ENCODE measurements around the gene DIO3.

DIO3 gene

DNA sequence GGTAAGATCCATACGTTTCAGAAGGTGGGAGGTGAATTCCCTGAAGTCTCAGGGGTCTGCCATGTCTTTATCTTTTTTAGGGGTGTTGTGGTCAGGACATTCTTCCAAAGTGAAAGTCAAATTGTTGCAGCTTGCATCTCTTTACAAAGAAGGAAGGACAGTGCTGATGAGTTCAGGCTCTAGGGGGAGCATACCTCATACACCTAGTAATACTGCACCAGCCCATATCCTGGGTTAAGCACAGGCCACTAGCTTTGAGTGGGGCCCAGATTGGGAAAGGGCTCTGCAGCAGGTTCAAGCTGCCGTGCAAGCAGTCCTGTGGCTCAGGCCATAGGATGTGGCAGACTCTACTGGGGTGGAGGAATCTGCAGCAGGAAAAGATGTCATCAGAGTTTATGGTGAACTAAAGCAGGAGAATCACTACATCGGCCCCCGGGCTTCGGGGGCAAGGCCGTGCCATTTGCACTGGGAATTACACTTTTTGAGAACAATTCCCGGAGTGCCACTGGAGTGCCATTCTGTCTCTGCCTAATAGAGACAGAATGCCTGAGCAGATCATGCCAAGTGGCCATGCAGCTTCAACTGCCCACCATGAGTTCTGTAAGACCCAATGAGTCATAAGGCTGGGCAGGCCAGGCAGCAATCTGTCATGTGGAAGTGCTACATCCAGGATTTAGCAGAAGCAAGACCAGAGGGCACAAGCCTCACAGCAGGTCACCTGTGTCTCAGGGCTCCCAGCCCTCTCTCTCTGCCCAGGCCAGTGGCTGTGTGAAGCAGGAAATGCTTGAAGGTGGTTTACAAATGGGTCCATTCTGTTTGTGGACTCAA lies 32.3 kb downstream of the DIO3 start:
- FAIRE-seq (no peak), DNase-seq (ENCODE audit: insufficient read length, low spot score) (no peak)
- TF ChIP-seq POU2F2 (IDR thresholded peaks at IDR 0.05; ENCODE audit: low read depth, low read length) (no peak), PAX5 (IDR thresholded peaks at IDR 0.05; ENCODE audit: insufficient read depth, low read length, severe bottlenecking) (no peak), TAF1 (IDR thresholded peaks at IDR 0.05; ENCODE audit: low read depth, low read length) (no peak), POLR2A (IDR thresholded peaks at IDR 0.05; ENCODE audit: low read depth, low read length) (no peak), SPI1 (IDR thresholded peaks at IDR 0.05; ENCODE audit: low read depth, low read length) (no peak), POLR2AphosphoS5 (IDR thresholded peaks at IDR 0.05; ENCODE audit: low read depth, low read length) (no peak)

DNA sequence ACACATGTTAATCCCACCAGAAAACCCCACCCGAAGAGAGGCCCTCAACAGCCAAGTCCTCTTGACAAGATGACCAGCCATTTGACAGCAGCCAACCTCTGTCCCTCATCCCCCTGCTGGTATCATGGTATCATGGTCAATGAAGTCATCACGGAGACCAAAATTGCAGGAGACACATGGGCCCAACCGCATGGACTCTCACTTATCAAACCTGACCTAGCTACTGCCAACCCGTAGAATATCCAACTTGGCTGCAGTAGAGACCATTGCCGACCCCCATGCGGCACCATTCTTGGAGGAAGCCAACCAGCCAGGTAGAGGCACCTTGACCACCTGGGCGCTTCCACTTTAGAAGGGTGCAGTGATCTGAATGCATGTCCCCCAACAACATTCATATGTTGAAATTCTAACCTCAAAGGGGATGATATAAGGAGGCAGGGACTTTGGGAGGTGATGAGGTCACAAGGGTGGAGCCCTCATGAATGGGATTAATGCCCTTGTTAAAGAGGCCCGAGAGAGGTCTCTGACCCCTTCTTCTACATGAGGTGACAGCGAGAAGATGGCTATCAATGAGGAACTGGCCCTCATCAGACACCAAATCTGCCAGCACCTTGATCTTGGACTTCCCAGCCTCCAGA lies 33.3 kb downstream of the DIO3 start:
- TF ChIP-seq POLR2AphosphoS5 (IDR thresholded peaks at IDR 0.05; ENCODE audit: low read depth, low read length) = no peak
- TF ChIP-seq POLR2A (IDR thresholded peaks at IDR 0.05; ENCODE audit: low read depth, low read length) = no peak
- no peak for TF ChIP-seq POU2F2 (IDR thresholded peaks at IDR 0.05; ENCODE audit: low read depth, low read length)
- TF ChIP-seq PAX5 (IDR thresholded peaks at IDR 0.05; ENCODE audit: insufficient read depth, low read length, severe bottlenecking) = no peak
- TF ChIP-seq TAF1 (IDR thresholded peaks at IDR 0.05; ENCODE audit: low read depth, low read length) = no peak
- no peak for TF ChIP-seq SPI1 (IDR thresholded peaks at IDR 0.05; ENCODE audit: low read depth, low read length)
- no peak for DNase-seq (ENCODE audit: insufficient read length, low spot score)
- no peak for FAIRE-seq

DNA sequence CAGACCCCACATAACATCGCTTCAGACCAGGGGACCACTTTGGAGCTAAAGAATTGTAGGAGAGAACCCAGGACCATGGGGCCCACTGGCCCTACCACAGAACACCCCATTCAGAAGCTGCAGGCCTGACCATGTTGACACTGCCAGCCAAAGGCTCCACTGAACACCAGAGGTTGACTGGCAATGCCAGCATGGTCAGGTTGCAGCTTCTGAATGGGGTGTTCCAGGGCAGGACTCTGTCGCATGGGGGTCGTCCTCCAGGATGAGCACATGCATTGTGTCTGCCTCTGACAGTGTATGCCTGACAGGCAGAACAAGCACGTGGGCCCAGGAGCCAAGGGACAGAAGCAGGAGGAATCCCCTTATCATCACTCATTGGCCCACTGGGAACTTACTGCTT lies 34.1 kb downstream of the DIO3 start:
- FAIRE-seq (no peak), DNase-seq (ENCODE audit: insufficient read length, low spot score) (no peak)
- TF ChIP-seq POLR2AphosphoS5 (IDR thresholded peaks at IDR 0.05; ENCODE audit: low read depth, low read length) (no peak), POLR2A (IDR thresholded peaks at IDR 0.05; ENCODE audit: low read depth, low read length) (no peak), PAX5 (IDR thresholded peaks at IDR 0.05; ENCODE audit: insufficient read depth, low read length, severe bottlenecking) (no peak), POU2F2 (IDR thresholded peaks at IDR 0.05; ENCODE audit: low read depth, low read length) (no peak), TAF1 (IDR thresholded peaks at IDR 0.05; ENCODE audit: low read depth, low read length) (no peak), SPI1 (IDR thresholded peaks at IDR 0.05; ENCODE audit: low read depth, low read length) (no peak)

DNA sequence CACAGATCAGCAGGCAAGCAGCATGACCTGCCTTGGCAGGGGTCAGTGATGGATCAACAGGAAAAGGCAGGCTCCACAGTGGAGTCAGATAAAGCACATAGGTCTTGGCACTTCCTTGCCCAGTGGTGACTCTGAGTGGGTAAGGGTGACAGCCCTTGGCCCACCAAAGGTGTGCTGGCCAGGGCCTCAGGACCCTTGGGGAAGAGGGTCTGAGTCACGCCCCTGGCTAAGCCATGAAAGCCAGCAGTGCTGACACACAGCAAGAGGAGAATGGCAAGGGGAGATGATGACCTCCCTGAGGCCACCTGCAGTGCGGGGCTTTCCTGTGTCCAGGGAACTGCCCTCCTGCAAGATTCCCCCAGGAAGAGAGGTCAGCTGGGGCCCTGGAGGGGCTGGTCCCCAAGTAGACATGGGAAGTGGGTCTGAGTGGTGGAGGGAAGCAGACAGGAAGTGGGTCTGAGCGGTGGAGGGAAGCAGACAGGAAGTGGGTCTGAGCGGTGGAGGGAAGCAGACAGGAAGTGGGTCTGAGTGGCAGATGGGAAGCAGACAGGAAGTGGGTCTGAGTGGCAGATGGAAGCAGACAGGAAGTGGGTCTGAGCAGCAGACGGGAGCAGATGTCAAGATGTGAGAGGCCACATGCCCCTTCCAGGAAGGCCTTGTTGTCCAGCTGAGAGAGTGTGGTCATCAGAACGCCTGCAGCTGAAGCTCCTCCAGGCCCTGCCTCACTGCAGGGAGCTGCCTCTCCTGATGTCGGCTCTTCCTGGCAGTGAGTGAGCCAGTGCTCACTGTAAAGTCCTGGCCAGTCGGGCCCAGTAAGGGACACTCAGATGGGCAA lies 34.8 kb downstream of the DIO3 start:
- TF ChIP-seq POLR2AphosphoS5 (IDR thresholded peaks at IDR 0.05; ENCODE audit: low read depth, low read length) = no peak
- no peak for TF ChIP-seq TAF1 (IDR thresholded peaks at IDR 0.05; ENCODE audit: low read depth, low read length)
- no peak for TF ChIP-seq PAX5 (IDR thresholded peaks at IDR 0.05; ENCODE audit: insufficient read depth, low read length, severe bottlenecking)
- no peak for TF ChIP-seq SPI1 (IDR thresholded peaks at IDR 0.05; ENCODE audit: low read depth, low read length)
- no peak for TF ChIP-seq POU2F2 (IDR thresholded peaks at IDR 0.05; ENCODE audit: low read depth, low read length)
- no peak for TF ChIP-seq POLR2A (IDR thresholded peaks at IDR 0.05; ENCODE audit: low read depth, low read length)
- DNase-seq (ENCODE audit: insufficient read length, low spot score) (peak; percentile 4), FAIRE-seq (peak; percentile 62)

DNA sequence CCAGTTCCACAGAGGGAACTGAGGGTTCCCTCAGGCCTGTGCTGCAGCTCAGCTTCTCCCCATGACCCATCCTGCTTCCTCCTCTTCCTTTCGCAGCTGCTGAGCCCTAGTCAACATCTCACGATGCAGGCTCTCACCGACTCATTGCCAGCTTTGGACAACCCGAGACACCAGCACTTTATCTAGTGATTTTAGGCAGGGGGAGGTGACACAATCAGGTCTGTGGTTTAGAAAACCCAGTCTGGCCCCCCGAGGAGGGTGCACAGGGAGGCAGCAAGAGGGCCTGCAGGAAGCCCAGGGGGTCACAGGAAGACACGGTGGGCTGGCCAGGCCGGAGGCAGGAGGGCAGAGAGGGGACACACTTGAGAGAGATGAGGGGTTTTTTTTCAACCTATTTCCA lies 35.4 kb downstream of the DIO3 start:
- DNase-seq (ENCODE audit: insufficient read length, low spot score) (no peak), FAIRE-seq (no peak)
- TF ChIP-seq TAF1 (IDR thresholded peaks at IDR 0.05; ENCODE audit: low read depth, low read length) (no peak), SPI1 (IDR thresholded peaks at IDR 0.05; ENCODE audit: low read depth, low read length) (no peak), POLR2AphosphoS5 (IDR thresholded peaks at IDR 0.05; ENCODE audit: low read depth, low read length) (no peak), POLR2A (IDR thresholded peaks at IDR 0.05; ENCODE audit: low read depth, low read length) (no peak), PAX5 (IDR thresholded peaks at IDR 0.05; ENCODE audit: insufficient read depth, low read length, severe bottlenecking) (no peak), POU2F2 (IDR thresholded peaks at IDR 0.05; ENCODE audit: low read depth, low read length) (no peak)

DNA sequence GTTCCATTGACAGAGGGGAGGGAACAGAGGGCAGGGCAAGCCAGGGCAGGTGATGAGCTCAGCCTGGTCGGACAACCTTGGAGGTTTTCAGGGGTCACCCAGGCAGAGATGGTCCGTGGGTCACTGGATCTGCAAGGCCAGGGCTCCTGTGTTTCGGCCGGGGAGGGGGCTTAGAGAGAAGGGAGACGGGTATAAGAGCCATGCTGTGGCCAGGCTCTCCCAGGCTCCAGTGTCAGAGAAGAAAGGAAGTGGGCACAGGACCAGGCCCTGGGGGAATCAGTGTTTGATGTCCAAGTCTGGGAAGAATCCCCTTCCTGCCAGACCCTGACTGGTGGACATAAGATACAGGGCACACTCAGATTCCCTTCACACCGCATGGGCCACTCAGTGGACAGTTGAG lies 36.9 kb downstream of the DIO3 start:
- TF ChIP-seq PAX5 (IDR thresholded peaks at IDR 0.05; ENCODE audit: insufficient read depth, low read length, severe bottlenecking) = no peak
- no peak for FAIRE-seq
- no peak for DNase-seq (ENCODE audit: insufficient read length, low spot score)

DNA sequence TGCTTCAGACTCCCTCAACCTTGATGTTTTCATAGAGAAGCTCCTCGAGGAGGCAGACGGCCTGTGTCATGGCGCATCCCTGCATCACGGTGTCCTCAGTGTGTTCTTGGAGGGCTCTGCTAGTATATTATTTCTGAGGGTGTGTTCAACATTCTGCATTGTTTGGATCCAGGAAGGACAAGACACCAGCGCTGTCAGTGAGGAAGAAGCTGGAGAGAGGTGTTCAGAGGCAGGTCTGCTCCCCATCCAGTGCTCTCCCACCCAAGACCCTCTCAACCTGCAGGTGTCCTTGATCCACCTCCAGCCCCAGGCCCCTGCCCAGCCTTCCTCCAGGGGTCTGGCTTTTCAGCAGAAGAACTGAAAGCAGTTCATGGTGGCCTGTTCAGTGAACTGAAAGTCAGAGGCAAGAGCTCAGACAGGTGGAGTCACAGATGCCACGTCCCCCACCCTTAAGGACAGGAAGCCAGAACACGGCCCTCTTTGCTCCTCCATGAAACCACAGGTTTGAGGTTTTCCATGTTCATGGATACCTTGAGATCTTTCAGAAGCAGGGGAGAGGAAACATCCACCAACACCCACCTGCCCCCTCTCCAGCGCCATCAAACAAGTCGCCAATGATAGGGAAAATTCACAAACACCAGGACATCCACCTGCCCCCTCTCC lies 37.4 kb downstream of the DIO3 start:
- DNase-seq (ENCODE audit: insufficient read length, low spot score) (no peak), FAIRE-seq (no peak)
- TF ChIP-seq POLR2AphosphoS5 (IDR thresholded peaks at IDR 0.05; ENCODE audit: low read depth, low read length) (no peak), POLR2A (IDR thresholded peaks at IDR 0.05; ENCODE audit: low read depth, low read length) (no peak), SPI1 (IDR thresholded peaks at IDR 0.05; ENCODE audit: low read depth, low read length) (no peak), POU2F2 (IDR thresholded peaks at IDR 0.05; ENCODE audit: low read depth, low read length) (no peak), PAX5 (IDR thresholded peaks at IDR 0.05; ENCODE audit: insufficient read depth, low read length, severe bottlenecking) (no peak), TAF1 (IDR thresholded peaks at IDR 0.05; ENCODE audit: low read depth, low read length) (no peak)

DNA sequence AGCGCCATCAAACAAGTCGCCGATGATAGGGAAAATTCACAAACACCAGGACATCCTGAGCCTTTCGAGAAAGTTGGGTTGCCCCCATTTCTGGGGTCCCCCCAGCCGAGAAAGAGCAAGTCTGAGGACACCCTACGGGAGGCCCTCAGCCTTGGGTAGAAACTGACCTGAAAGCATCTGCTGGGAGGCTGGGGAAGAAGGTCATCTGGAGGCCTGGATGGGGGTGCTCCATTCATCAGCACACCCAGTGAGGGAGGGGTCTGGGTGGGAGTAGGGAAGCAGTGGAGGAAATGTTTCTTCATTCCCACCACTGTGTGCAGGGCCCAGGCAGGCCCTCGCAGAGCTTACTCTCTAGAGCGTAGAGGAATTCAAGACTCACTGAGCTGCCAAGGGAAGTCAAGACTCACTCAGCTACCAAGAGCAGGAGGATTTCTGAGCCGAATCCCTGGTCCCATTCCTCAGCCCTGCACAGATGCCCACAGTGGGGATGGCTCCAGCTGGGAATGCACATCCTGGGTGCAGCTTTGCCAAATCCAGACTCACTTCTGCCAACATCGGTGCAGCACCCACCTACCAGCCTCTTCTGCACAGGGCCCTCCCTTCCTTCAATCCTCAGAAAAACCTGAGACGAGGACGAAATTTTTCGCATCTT lies 38.1 kb downstream of the DIO3 start:
- FAIRE-seq = no peak
- DNase-seq (ENCODE audit: insufficient read length, low spot score) = no peak
- TF ChIP-seq POU2F2 (IDR thresholded peaks at IDR 0.05; ENCODE audit: low read depth, low read length) (no peak), TAF1 (IDR thresholded peaks at IDR 0.05; ENCODE audit: low read depth, low read length) (no peak), SPI1 (IDR thresholded peaks at IDR 0.05; ENCODE audit: low read depth, low read length) (no peak), POLR2AphosphoS5 (IDR thresholded peaks at IDR 0.05; ENCODE audit: low read depth, low read length) (no peak), POLR2A (IDR thresholded peaks at IDR 0.05; ENCODE audit: low read depth, low read length) (no peak), PAX5 (IDR thresholded peaks at IDR 0.05; ENCODE audit: insufficient read depth, low read length, severe bottlenecking) (no peak)

Measured in GM12891 (cell line).